GM18526 (cell line): ENCODE results near the gene DOCK11.

Experiments used
- POLR2A ChIP-seq: IDR thresholded peaks from 3 replicates; pipeline ENCODE4 v1.6.1; 2011; ENCODE audit not compliant: insufficient read length; ENCODE audit errors: extremely low read depth

The DOCK11 gene

DNA sequence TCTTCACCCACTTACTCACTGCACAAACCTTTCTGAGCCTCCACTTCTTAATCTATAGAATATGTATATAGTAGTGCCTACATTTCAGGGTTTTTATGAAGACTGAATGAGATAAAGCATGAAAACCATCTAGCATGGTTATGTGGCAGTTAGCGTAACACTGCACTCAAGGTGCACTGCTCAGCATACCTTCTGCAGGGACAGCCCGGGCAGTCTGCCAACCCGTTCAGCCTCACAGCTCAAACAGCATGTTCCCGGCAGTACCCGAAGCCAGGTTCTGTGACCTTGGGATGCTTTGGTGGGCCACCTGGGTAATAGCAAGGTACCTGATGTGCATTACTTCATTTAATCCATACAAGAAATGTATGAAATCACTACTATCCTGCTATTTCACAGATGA is 81.4 kb downstream of the DOCK11 start:
- TF ChIP-seq POLR2A, result no peak

DNA sequence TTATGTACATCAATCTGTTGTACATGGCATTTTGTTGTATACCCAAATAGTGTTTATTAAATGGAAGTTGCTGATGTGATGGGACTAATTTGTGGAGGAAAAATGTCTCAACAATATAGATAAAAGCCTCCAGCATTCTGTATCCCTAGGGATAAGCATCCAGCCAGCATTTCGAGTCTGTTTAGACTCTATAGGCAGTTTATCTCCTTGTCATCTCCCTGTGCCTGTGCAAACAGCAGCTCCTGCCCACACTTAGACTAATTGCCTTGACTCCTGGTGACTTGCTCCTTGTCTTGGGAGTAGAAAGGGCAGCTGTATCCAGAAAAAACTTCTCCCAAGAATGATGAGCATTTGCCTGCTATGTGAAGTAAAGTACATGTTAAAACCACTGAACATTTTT is 83.8 kb downstream of the DOCK11 start:
- no peak for TF ChIP-seq POLR2A

DNA sequence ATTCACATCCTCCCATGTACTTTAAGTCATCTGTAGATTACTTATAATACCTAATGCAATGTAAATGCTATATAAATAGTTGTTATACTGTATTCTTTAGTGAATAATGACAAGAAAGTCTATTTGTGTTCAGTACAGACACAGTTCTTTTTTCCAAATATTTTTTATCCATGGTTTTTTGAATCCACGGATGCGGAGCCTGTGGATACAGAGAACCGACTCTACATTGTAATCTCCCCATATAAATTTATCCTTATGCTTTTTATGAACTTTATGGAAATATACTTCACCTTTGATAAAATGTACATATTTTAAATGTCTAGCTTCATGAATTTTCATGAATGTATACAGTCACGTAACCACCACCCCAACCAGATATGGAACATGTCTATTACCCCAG is 88.2 kb downstream of the DOCK11 start:
- TF ChIP-seq POLR2A, result no peak

DNA sequence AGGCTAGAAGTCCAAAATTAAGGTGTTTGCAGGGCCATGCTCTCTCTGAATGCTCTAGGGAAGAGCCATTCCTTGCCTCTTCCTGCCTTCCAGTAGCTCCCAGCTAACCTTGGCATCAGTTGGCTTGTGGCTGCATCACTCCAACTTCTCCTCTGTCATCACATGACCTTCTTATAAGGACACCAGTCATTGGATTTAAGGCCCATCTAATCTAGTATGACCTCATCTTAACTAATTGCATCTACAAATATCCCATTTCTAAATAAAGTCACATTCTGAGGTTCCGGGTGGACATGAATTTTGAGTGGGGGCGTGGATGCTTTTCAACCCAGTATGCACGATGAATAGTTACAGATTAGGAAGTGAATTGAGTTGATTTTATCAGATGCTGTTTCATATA is 89.7 kb downstream of the DOCK11 start:
- no peak for TF ChIP-seq POLR2A

DNA sequence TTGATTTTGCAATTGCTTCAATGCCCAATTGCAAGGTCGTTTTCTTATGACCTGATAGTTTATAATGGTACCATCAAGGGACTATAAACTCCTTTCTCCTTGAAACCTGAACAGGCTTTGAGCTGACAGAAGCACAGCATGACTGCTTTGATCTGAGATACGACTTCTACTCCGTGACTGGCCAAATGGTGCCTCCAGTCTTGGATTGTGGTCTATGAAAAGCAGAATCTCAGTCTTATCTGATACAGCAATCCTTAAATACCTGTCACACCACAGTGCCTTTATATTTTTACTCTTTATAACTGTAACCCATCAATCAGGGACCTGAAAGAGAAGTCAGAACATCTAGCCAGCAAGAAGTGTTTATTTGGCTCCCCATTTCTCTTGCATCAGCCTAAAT is 93.1 kb downstream of the DOCK11 start:
- TF ChIP-seq POLR2A, result no peak

DNA sequence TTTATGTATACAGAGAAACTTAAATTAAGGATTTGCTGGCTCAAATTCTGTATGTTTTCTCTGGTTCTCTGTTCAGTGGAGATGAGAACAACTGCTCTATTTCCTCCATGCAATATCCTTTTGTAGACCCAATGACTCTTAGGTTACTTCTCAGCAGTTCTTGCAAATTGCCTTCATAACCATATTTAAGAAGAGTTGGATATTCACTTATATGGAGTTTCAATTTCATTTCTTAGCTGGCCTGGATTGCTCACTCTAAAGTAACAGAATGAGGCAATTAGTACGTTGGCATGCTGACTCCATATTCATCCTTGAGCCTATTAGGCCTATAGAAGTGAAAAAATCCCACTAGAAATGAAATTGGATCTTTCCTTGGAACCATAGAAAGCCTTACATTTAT is 93.6 kb downstream of the DOCK11 start:
- TF ChIP-seq POLR2A, result no peak

DNA sequence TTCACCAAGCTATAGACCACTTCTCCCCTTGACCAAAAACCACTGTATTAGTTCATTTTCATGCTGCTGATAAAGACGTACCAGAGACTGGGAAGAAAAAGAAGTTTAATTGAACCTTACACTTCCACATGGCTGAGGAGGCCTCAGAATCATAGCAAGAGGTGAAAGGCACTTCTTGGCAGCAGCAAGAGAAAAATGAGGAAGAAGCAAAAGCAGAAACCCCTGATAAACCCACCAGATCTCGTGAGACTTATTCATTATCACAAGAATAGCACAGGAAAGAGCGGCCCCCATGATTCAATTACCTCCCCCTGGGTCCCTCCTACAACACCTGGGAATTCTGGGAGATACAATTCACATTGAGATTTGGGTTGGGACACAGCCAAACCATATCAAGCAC is 97.8 kb downstream of the DOCK11 start:
- no peak for TF ChIP-seq POLR2A

DNA sequence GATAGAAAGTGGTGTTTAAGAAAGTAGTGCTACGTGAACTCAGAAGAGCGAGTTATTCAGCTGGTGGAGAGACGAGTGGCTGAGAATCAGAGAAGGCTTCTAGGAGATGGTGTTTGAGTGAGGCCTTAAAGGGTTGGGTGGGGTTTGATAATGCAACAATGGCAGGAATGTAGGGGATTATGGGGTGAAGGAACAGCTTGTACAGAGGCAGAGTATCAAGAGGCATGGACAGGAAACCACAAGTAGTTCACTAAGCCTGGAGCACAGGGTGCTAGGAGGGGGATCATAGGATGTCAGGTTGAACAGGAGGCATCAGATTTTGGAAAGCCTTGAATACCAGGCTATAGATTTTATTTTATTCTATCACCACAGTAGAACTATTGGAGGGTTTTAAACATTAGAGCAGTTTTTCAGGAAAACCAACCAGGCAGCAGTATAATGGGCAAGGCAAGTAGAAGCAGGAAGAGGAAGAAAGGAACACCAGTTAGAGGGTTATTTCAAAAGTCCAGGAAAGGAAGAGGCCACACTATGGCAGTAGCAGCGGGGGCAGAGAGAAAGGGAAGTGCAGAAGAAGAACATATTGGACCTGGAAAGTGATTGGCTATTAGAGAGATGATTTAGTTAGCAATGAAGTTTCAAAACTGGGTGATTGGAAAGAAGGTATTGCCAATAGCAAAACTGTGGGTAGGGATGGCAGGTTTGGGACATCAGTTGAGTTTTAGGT is 99.2 kb downstream of the DOCK11 start:
- no peak for TF ChIP-seq POLR2A

DNA sequence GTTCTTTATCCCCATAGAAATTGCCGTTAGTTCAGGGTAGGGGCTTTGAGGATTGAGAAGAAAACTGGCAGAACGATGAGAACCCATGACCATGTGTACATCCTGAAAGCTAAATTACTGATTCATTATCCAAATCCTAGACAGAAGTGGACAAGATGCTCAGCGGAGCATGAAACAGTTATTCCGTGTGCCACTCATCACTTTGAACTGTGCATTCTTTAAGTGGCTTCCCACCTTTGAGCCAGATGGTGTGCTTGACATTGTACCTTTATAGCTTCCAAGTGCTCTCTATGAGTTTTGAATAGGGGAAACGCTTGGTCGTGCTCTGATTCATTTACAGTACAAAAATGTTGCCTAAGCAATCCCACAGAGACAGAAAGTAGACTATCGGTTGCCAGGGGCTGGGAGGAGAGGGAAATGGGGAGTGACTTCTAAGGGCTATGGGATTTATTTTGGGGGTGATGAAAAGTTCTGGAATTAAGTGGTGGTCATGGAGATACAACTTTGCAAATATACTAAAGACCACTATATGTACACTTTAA is 100.0 kb downstream of the DOCK11 start:
- no peak for TF ChIP-seq POLR2A

DNA sequence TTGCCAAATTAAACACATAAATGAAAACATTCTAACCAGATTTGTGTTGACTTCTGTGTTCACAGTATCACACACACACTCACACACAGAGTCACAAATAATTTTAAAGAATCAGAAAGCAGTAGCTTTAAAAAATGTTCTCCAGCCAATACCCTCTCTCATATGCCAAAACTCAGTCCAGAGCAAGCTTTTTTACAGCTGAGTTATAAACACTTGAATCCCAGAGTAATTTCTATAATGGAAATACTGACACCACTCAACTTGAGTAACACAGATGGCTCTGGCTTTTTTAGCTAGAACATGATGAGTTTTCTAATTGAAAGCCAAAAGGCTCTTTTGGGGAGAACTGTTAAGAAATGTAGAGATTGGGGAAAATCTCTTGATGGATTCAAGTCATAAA is 100.8 kb downstream of the DOCK11 start:
- no peak for TF ChIP-seq POLR2A

DNA sequence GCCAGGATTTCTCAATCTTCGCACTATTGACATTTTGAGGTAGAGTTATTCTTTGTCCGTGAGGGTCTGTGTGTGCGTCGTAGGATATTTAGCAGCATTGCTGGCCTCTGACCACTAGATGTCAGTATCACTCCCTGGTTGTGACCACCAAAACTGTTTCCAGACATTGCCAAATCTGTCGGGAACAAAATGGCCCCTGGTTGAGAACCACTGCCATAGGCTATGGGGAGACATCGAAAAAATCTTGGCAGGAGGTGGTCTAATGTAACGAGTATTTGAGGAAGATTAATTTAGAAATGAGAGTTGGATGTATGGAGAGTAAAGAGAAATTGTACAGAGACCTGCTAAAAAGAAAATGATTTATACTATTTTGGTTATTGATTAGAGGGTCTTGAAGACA is 108.4 kb downstream of the DOCK11 start:
- no peak for TF ChIP-seq POLR2A

DNA sequence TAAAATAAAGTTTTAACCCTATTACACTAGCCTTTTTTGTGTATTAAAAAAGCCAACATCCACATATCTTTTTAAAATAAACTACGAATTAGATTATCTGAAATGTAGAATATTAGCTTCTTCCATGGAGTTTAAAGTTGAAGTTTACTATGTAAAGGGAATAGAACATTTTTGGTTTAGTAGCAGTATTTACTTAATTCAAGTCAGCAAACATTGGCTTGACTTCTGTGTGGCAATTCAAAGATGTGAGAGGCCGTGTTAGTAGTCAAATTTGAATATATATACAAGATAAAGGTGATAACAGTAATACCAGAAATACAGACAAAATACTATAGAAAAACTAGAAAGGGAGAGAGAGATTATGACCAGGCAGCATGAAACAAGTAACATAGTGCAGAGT is 116.7 kb downstream of the DOCK11 start:
- TF ChIP-seq POLR2A, result no peak

DNA sequence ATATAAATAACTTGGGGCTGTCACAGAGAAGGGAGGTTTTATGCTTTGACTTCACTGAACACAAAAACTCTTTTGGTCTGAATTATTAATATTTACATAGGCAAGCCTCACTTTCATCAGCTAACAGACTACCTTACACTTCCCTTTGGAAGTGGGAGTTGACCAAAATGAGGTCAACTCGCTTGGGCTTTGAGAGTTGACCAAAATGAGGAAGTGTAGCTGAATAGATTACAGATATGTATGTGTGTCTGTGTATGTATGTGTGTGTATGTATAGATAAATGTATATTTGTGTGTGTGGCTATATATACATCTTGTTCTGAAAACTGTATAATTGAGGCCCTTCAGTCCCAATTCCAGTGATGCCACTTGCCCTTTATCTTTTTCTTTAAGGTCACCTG is 118.5 kb downstream of the DOCK11 start:
- no peak for TF ChIP-seq POLR2A

DNA sequence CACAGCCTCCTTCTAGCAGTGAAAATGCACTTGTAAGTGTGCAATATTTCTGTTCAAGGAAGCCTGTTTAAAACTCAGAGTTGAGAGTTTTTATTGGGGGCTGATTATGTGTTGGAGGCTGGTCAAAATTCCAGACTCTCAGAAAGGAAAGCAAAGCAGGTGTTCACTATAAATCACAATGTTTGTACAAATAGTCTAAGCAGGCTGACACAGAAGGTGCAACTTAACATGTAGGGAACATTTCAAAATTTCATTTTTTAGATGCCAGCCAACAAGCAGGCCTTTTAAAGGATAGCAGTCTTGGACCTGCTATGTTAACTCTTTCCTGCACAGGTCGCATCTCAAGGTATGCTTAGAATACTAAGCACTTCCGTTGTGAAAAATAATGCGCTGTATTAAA is 119.5 kb downstream of the DOCK11 start:
- no peak for TF ChIP-seq POLR2A

DNA sequence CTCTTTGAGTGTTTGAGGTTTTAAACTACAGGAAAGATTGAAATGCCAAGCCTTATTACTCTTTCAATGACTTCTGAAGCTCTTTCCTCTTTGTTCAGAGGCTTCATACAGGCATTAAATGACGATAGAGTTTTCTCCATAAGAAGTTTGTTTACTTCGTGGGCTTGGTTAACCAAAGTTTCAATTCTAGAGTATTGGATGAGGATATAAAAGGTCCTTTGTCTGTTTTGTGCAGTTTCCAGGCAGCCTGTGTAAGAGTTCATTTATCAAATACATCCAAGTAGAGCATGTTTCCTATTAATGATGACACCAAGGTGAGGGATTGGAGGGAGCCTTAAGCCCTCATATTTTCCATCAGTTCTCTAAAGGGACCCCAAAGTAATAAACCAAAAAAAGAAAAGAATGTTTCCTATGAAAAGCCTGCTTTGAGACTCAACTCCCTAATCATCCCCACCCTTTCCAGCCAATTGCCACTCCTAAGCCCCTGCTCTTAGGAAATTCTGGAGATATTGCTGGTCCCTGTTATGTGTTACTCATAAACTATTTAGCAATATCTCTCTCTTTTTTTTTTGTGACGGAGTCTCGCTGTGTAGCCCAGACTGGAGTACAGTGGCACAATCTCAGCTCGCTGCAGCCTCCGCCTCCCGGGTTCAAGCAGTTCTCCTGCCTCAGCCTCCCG is 125.6 kb downstream of the DOCK11 start:
- TF ChIP-seq POLR2A, result no peak

DNA sequence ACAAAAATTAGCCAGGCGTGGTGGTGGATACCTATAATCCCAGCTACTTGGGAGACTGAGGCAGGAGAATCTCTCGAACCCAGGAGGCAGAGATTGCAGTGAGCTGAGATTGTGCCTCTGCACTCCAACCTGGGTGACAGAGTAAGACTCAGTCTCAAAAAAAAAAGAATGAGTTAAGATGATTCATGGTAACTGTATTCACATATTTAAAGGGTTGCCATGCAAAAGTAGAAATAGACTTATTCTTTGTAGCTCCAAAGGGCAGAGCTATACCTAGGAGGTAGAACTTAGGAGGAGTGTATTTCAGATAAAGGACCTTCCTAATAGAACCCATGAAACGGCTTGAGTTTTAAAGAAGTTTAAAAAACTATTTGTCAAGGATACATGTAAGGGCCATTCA is 127.4 kb downstream of the DOCK11 start:
- TF ChIP-seq POLR2A, result no peak

DNA sequence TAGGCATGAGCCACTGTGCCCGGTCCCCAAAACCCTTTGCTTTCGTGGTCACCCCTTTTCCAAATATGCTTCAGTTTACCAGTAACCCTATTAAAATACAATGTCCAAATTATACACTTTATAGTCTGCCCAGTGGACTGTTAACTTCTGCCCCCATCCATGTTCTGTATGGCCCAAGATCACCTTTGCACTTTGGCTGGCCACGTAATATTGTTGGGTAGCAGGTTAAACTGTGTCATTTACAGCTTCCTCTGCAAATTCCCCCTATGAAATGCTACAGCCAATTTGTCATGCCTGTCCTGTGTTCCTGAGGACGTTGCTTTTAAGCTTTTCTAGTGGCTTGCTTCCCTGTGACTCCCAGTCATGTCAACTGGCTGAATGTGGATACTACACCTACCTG is 130.7 kb downstream of the DOCK11 start:
- TF ChIP-seq POLR2A, result no peak
